Inflammatory macrophage treated with lipopolysaccharide for 1 hour (primary cell): ENCODE data around the gene KDM4F.

Experiments used
- DNase-seq, 2 donors: peaks; one replicate each; pipeline ENCODE4 v3.0.0-alpha.2; 2020 to 2022

The KDM4F gene

DNA sequence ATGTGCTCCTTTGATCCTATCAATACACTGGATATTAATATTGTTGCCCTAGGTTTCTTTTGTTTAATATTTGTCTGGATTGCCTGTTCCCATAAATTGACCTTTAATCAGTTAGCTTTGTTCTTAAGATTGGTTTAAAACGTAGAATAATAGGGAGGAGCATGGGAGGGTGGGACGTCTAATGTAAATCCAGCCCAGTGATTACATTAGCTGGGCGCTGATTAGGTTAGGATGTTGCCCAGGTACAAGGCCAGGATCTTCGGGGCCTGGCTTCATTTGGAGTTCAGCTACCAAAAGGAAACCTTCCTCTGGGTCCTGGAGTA lies 17.5 kb downstream of the KDM4F start, which contains the start of gene SRSF8:
TSS of gene SRSF8 (plus strand) at position 204 of the 323 bp plus-strand sequence. CDS start 308 bp downstream, outside the sequence.
- no peak for DNase-seq

DNA sequence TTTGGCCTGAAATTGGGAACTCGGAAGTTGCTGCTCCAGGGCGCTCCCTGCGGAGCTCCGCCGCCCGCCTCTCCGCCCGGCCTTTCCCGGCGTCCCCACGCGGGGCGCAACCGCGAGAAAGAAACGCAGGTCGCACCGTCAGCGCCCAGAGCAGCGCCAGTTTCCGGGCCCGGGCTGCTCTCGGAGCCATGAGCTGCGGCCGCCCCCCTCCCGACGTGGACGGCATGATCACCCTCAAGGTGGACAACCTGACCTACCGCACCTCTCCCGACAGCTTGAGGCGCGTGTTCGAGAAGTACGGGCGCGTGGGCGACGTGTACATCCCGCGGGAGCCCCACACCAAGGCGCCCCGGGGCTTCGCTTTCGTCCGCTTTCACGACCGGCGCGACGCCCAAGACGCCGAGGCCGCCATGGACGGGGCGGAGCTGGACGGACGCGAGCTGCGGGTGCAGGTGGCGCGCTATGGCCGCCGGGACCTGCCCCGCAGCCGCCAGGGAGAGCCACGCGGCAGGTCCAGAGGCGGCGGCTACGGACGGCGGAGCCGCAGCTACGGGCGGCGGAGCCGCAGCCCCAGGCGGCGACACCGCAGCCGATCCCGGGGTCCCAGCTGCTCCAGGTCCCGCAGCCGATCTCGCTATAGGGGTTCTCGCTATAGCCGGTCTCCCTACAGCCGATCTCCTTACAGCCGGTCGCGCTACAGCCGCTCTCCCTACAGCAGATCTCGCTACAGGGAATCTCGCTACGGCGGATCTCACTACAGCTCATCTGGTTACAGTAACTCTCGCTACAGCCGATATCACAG lies 18.0 kb downstream of the KDM4F start:
- peak; percentile 71 to 76 for DNase-seq

DNA sequence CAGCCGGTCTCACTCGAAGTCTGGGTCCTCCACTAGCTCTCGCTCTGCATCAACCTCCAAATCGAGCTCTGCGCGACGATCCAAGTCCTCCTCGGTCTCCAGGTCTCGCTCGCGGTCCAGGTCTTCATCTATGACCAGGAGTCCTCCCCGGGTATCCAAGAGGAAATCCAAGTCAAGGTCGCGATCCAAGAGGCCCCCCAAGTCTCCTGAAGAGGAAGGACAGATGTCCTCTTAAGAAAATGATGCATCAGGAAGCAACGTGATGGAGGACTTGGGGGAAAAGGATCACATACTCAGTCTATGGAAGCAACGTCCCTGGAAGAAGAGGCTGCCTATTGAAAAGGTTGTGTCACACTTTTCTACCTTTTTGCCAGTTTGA lies 18.6 kb downstream of the KDM4F start:
- peak; percentile 25 to 38 for DNase-seq

DNA sequence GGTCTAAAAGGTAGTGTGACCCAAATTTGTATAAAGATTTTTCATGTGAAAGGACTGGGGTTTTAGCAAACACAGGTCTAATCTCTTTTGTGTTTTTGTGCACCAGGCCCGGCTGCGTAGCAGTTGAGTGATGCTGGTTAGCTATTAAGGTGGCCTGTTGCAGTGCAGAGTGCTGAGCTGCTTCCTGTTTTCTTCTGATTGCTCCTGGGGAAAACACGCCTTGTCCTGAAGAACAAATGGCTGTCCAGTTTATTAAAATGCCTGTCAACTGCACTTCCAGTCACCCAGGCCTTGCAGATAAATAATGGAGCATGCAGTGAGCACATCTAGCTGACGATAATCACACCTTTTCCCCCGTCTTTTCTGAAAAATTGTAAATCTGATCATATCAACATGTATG lies 19.3 kb downstream of the KDM4F start:
- DNase-seq = peak; percentile 83 to 92

DNA sequence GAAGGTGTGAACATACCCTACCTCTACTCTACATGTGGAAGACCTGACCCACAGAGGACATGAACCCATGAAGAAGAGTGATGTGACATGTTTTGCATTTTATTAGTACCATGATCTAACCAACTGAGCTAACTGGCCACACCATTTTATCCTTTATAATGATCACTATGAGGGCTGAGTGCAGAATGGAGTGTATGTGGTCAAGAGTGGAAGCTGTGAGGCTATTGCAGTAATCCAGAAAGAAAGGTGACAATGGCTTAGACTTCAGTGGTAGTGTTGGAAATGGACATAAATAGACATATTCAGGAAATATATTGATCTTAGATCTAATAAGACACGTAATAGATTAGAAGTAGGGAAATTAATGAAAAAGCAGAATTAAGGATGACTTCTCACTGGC lies 21.2 kb downstream of the KDM4F start:
- no peak for DNase-seq

DNA sequence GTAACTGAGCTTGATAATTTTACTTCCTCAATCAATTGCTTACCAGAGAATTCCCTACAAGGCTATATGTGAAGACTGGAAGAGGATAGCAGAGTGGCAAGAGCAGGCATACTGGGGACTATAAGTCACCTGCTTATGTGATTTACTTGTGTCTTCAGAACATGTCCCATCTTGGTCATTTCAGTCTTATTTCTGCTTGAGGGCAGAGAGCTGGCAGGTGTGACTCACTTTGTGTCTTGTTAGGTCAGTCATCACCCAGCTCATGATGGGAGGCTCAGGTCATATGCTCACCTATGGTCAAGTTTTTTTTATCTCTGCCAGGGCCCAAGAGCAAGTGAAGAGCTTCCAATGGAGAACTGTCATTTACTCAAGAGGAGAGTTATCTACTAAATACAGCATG lies 23.7 kb downstream of the KDM4F start:
- no peak for DNase-seq

DNA sequence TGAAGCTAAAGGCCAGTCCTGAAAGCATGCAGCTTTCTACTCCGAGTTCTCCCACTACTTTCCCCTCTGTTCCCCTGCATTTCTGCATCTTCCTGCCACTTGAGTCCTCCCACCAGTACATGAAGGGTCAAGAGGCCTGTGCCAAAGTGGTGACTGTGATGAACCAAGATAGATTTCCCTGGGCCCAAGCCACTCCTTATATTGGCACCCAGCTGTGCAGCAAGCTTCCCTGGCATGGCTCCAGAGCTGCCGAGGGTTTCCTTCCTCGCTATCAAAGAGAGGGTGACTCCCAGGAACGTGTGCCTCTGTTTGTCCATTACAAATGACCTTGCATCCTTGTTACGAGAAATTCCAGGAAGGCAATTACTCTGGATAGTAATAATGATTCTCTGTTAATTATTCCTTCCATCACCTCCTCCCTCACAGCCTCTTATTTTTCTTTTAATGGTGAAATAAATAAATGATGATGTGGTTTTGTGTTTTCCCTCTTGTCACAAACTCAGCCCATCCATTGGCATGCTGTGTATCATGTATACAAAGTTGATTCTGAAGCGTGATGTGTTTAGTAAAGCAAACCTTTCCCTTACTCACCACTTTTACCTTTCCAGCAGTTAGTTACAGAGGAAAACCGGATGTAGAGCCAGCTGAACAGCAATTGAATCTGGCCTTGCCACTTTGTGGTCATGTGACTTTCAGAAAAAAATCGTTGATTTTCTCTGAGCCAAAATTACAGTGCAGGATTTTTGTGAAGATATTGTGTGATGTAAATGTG lies 25.8 kb downstream of the KDM4F start:
- DNase-seq = no peak

DNA sequence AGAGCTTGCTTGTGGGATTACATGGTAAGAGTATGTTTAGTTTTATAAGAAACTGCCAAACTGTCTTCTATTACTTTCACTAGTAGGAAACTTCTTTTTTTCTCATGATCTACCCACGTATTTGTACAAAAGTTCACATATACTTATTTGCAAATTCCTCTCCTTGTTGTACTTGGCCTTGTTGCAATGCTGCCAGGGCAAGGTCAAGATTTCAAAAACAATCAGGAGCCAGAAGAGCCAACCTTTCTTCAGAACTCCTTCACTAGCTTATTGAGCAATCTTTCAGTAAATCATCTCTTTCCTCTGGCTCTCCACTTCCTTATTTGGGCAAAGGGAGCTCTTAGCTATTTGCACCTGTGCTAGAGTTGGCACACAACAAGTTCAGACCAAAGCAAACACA lies 27.2 kb downstream of the KDM4F start:
- peak; percentile 16 to 48 for DNase-seq

DNA sequence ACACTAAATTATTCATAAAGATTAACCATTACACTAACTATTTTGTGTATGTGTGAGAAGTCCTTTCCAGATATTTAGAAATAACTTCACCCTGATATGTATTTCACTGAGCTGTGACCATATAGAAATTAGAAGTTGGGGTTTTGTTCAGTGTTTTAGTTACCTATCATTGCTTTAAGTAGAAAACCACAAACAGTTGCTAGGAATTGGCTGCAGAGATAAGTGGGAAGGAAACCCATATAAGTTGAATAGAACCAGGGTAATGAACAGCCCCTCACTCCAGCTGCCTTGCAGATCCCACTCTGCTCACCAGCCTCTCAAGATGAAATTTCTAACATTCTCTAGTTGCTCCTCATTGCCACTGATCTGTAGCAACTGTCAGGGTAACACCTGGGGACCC lies 27.8 kb downstream of the KDM4F start:
- no peak for DNase-seq

DNA sequence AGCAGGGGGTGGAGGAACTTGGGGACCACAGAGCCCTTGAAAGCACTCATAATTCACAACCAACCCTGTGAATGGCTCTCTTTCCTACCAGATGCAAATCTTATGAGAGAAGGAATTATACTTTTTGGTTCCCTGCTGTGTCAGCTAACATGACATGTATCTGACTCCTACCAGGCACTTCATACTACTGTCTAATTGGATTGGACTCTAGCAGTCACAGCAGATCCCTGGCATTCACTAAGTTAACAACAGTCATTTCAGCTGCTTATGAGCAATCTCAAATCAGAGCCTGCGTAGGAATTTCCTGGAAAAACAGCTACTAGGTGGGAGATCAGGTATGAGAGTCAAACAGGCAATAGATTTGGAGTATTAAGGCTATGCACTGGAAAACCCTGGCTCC lies 29.3 kb downstream of the KDM4F start:
- no peak for DNase-seq

DNA sequence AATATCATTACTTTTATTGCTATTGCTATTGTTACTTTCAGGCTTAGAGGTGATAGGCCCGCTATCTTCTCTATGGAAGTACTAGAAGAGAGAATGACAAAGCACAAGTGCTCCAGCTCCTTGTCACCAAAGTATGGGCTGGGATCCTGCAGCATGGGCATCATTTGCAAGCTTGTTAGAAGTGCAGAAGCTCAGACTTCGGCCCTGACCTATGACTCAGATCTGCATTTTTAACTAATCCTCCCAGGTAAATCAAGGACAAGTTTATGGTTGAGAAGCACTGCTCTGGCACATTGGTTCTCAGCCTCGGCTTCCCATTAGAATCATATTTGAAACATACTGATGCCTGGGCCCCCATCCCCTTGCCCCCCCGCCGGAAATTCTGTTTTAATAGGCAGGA lies 31.8 kb downstream of the KDM4F start:
- DNase-seq = no peak

DNA sequence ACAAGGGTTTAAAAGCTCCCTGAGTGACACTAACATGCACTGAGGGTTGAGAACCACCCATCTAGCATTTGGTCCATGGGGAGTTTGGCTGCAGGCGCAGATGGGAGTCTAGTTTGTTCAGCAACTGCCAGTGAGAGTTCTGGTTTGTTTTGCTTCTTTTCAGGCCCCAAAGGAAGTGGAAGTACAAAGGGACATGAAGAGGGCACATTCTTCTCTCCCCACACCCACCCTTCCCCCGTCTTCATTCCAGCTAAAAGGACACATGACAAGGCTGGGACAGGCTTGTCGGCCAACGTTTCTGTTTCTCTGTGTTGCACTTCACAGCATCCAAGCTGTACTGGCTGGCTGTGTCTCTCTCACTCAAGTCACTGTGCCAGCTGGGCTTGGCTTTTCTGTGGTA lies 32.2 kb downstream of the KDM4F start:
- no peak for DNase-seq

DNA sequence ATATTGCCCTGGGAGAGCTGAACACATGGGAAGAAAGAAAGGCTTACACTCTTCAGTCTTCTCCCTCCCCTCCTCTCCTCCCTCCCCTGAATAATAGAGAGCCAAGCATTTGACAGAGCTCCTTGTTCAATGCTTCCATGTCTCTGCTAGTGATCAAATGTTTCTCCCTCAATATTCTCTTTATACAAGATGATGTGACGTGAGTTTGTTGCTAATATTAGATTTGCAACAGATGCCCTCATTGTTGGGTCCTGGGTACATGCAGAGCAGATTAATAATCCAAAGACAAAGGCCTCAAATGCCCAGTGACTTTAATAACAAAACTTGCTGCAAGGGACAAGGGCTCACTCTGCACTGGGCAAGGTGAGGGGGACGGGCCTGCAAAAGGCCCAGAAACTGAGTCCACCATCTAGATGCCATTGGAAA lies 33.4 kb downstream of the KDM4F start:
- no peak for DNase-seq

DNA sequence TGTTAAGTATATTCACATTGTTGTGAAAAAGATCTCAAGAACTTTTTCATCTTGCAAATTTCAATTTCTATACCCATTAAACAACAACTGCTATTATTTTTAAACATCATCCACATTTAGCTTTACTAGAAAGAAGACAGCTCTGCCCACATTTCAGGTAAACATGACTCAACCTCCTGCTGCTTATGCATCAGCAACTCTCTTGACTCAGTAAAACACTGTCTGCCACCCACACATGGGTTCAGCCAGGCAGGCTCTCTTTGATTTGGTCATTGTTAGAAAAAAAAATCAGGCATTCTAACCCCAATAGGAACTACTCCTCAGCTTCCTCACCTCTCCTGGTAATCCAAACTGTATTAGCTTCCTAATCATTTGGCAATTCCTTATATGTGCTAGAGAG lies 35.3 kb downstream of the KDM4F start:
- peak; percentile 41 to 78 for DNase-seq

DNA sequence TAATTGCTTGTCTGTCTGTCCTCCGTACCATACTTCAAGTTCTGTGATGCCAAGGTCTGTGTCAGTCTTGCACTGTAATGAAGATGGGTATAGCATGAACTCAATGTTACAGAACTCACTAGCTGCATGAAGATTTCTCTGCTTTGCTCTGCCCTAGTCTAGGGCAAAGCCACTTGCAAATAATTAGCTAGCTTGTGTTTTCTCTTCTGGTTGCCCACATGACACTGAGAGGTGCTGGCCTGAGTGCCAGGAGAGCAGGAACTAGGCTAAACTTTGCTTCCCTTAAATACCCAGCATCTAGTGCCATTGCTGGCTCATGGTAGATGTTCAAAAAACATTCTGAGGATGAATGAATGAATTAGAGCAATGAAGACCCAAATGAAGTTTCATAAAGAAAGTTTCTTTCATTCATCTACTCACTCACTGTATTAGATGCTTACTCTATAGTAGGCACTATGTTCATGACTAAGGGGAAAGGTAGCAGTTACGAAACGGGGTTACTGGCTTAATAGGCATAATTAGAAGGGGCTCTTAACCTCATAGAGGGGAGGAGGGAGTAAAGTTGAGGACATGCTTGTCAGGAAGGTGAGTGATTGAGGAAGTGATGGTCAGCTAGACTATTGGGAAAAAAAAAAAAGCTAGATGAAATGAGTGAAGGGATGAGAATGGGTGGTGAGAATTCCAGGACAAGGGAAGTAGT lies 36.0 kb downstream of the KDM4F start:
- DNase-seq = no peak

DNA sequence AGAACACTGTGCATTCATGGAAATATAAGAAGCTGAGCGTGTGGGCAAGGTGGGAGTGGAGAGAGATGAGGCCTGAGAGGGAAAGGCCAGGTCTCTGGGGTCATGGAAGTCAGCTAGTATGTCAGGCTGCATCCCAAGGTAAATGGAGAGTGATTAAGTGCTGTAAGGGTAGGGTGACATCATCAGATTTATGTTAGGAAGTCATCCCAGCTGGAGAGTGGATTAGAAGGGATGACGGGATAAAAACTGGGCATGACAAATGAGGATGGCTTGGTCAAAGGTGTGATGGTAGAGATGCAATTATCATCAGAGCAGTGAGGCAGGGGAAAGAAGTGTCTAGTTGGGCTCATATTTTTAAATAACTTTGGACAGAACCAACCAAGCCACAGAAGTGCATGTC lies 36.9 kb downstream of the KDM4F start:
- no peak for DNase-seq

DNA sequence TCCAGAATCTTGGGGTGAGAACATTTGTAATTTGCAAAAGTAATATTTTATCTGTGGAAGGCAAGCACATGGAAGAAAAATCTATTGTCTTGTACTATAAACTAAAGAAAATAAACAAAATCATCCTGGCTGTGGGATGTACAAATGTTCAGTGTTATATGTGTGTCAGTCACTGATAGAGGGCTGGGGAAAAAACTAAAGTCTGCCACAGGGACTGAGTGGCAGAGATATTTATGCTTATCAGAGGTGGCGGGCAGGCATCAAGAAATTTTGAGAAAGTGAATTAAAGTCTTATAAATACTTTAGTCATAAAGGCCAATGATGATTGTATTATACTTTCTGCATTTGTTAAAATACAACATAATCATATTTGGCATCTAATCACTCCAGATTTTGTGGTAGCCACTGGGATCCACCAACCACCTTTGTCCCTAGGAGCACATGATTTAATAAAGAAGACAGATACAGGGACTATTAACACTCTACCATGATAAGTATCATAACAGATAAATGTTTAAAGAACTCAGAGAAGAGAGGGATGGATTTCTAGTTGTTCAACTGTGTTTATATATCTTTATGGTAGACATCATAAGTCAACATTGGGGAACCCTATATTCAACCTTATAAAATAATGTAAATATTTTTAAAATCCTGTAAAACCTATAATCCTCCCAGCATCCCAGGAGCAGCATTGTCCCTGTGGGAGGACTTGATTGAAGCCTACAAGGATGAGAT lies 37.8 kb downstream of the KDM4F start:
- no peak for DNase-seq

DNA sequence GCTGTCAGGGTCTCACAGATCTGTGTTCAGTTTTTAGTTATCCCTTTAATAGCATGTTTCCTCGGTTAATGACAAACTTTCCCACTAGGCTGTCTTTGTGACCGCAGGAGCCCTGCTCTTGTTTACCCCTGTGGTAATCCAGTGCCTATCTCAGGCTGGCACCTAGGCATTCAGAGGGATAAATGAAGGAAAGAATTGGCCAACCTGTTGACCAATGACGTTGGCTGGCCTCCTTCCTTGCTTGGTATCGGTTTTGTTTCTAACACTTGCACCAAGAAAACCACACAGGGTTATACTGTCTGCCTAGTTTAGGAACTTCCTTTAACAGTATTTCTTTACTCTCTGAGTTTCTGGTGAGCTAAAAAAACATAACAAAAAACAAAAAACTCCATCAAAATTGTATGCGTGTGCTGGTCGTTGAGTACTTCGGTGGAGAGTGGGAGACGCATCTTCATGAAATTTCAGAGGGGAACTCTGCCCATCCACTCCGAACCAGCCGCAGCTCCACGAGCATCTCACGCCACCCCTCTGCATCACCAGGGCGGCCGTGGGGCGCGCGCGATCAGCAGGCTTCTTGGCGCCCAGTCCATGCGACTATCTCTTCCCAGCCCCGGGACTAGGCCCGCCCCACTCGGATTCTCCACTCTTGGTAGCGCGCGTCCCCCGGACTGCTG lies 39.9 kb downstream of the KDM4F start:
- DNase-seq = peak; percentile 21 to 25

DNA sequence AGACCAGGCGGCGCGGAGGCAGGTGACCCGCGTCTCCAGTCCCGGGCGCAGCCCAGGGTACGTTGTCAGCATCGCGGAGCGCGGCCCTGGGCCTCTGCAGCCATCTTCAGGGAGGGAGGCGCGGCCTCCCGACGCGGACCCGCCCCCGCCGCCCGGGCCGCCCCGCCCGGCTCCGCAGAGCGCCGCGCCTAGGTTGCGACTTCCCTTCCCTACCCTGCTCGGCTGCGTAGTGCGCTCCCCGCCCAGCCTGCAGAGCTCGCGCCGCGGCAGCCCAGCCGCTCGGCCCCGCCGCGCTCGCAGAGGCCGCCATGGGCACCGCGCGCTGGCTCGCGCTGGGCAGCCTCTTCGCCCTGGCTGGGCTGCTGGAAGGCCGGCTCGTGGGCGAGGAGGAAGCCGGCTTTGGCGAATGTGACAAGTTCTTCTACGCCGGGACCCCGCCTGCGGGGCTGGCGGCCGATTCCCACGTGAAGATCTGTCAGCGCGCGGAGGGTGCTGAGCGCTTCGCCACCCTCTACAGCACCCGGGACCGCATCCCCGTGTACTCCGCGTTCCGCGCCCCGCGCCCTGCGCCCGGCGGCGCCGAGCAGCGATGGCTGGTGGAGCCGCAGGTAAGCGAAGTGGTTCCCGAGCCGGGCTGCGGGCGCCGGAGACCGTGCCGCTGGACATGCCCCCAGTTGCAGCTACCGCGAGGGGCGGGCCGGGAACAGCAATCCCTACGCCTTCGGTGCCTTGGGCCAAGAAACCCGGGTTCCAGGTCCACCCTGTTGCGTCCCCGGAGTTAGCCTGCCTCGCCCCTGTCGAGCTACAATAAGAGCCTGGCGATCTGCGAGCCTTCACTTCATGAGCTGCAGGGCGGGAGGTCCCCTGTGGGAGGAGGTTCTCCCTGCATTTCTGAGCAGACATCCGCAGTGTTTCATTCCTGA lies 40.7 kb downstream of the KDM4F start, which contains the start of gene ENDOD1:
TSS of gene ENDOD1 (plus strand) at position 227 of the 923 bp plus-strand sequence. CDS start at position 309, 82 bp downstream.
- DNase-seq = peak; percentile 80 to 82

DNA sequence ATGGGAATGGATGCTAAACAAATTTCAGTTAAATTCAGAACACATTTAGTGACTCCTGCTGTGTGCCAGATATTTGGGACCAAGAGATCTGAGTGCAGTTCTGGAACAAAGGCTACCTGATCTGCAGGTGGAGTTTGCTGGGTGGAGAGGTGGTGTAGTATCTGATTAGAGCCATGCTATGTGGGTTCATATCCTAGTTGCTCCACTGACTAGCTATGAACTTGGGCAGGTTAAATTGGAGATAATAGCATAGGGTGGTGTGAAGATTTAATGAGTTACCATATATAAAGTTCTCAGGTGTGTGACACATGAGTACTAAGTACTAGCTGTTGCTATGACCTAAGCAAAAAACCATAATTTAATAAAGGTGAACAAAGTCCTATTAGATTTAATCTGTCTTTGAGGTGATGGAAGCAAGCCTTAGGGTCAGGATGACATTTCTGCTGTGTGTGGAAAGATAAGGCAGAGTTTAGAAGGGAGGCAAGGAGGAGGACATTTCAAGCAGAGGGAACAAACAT lies 42.5 kb downstream of the KDM4F start:
- DNase-seq = no peak
